Fibroblast of lung (primary cell): ENCODE data around the gene INPPL1. TPM values are rescaled to one million over a fixed set of nuclear protein-coding genes. Genes with fewer than 3 reads are reported as not detected.
A peak's percentile ranks its signal among the peaks of the same experiment; 100 is the strongest.

Source experiments
- DNase-seq, 2 donors: peaks; one replicate each; pipeline versions ENCODE4 v3.0.0 to v3.0.0-alpha.2; 2010; ENCODE audit warnings: low read depth in 2 of 2
- H2AFZ ChIP-seq: 2 replicates; pipeline ENCODE4 v1.5.1; 2012; ENCODE audit warnings: low read length, control low read depth, inconsistent platforms
- H3K27ac ChIP-seq: 2 replicates; pipeline ENCODE4 v1.5.1; 2011; ENCODE audit warnings: low read length, control low read depth; ENCODE audit not compliant: insufficient read depth
- H3K27me3 ChIP-seq: 2 replicates; pipeline ENCODE4 v1.5.1; 2011; ENCODE audit warnings: mild to moderate bottlenecking, low read length; ENCODE audit not compliant: control insufficient read depth, insufficient read depth
- H3K36me3 ChIP-seq: 2 replicates; pipeline ENCODE4 v1.5.1; 2011; ENCODE audit warnings: low read length; ENCODE audit not compliant: control insufficient read depth, insufficient read depth
- H3K4me1 ChIP-seq: 2 replicates; pipeline ENCODE4 v1.5.1; 2011; ENCODE audit warnings: low read length; ENCODE audit not compliant: control insufficient read depth, insufficient read depth; ENCODE audit errors: extremely low read depth
- H3K4me2 ChIP-seq: 2 replicates; pipeline ENCODE4 v1.5.1; 2011; ENCODE audit warnings: low read length, control low read depth; ENCODE audit not compliant: insufficient read depth; ENCODE audit errors: extremely low read depth
- H3K4me3 ChIP-seq, 4 experiments: fragments of 200-600 bp in 1 of 4; sonication (generic) in 1 of 4; replicated peaks in 1 of 4; 2 replicates each; pipeline ENCODE4 v1.5.1; 2011 to 2016; ENCODE audit warnings: low read length in 4 of 4, low read depth in 3 of 4, mild to moderate bottlenecking in 3 of 4, control low read depth in 2 of 4, inconsistent platforms in 1 of 4, mixed read lengths in 1 of 4; ENCODE audit not compliant: insufficient read depth in 1 of 4; ENCODE audit errors: control extremely low read depth in 1 of 4
- H3K79me2 ChIP-seq: 2 replicates; pipeline ENCODE4 v1.5.1; 2012; ENCODE audit warnings: mild to moderate bottlenecking, low read length, inconsistent platforms; ENCODE audit not compliant: control insufficient read depth, insufficient read depth
- H3K9ac ChIP-seq: 2 replicates; pipeline ENCODE4 v1.5.1; 2011; ENCODE audit warnings: mild to moderate bottlenecking, low read length, control low read depth; ENCODE audit not compliant: insufficient read depth
- H3K9me3 ChIP-seq: 2 replicates; pipeline ENCODE4 v1.5.1; 2012; ENCODE audit warnings: low read depth, low read length; ENCODE audit not compliant: control insufficient read depth, insufficient read depth
- H4K20me1 ChIP-seq: 2 replicates; pipeline ENCODE4 v1.5.1; 2011; ENCODE audit warnings: low read length; ENCODE audit not compliant: control insufficient read depth, insufficient read depth; ENCODE audit errors: extremely low read depth
- CTCF ChIP-seq, 2 donors: IDR thresholded peaks in 1 of 2; conservative IDR thresholded peaks in 1 of 2; 1 replicate in 1 of 2; 2 replicates in 1 of 2; pipeline ENCODE4 v1.5.1; 2011 to 2012; ENCODE audit warnings: low read length in 2 of 2, control low read depth in 1 of 2, inconsistent platforms in 1 of 2, low read depth in 1 of 2, mild to moderate bottlenecking in 1 of 2
- EZH2 ChIP-seq: IDR thresholded peaks from 2 replicates; pipeline ENCODE4 v1.5.1; 2012; ENCODE audit warnings: low read length, control low read depth, mild to moderate bottlenecking; ENCODE audit errors: missing control alignments
- polyA plus RNA-seq, 2 donors: library from polyadenylated mRNA; depleted of rRNA in 1 of 2; stranded (reverse) in 1 of 2; unstranded in 1 of 2; fragments of >200 nt; gene quantifications; 2 replicates each; pipeline ENCODE4 v1.2.1, GENCODE V29; 2011 to 2012; ENCODE audit warnings: missing spikeins in 1 of 2
- total RNA-seq: library from RNA; depleted of rRNA; stranded (reverse); fragments of >200 nt; gene quantifications from 2 replicates; pipeline ENCODE4 v1.2.1, GENCODE V29; 2014

Gene INPPL1
- total and polyA plus RNA-seq, 2 donors (not counting 1 experiment from before 2014, with no cell fraction given): 60.3 to 102 TPM

- Histone ChIP-seq H3K36me3 (peaks cover 12% of the 10 kb centered on the region), H3K4me1 (peaks cover 3% of the 10 kb centered on the region), H3K4me2 (no peak overlapping the region), H4K20me1 (peaks cover 2% of the 10 kb centered on the region), H2AFZ (no peak overlapping the region), H3K9ac (no peak overlapping the region), H3K4me3 (no peak overlapping the region), H3K9me3 (no peaks in the 10 kb centered on the region), H3K27ac (no peak overlapping the region), H3K79me2 (no peaks in the 10 kb centered on the region), H3K27me3 (peaks cover 45% of the 10 kb centered on the region)
- TF ChIP-seq EZH2 (peak; percentile 3), CTCF (conservative IDR thresholded peaks at IDR 0.05 in 1 of 2, IDR thresholded peaks at IDR 0.05 in 1 of 2; ENCODE audit: low read depth in 1 of 2, low read length in 2 of 2) (no peak)
- no peak for DNase-seq
Observed at GRCh38 chr11:72241291-72241781, 16.8 kb downstream of the INPPL1 start.

GRCh38 chr11:72242141-72242540, 17.6 kb downstream of the INPPL1 start:
- H2AFZ ChIP-seq: no peak overlapping the region
- TF ChIP-seq CTCF (conservative IDR thresholded peaks at IDR 0.05 in 1 of 2, IDR thresholded peaks at IDR 0.05 in 1 of 2; ENCODE audit: low read depth in 1 of 2, low read length in 2 of 2) (no peak), EZH2 (no peak)
- peaks cover 53% of the 10 kb centered on the region for H3K27me3 ChIP-seq

DNA sequence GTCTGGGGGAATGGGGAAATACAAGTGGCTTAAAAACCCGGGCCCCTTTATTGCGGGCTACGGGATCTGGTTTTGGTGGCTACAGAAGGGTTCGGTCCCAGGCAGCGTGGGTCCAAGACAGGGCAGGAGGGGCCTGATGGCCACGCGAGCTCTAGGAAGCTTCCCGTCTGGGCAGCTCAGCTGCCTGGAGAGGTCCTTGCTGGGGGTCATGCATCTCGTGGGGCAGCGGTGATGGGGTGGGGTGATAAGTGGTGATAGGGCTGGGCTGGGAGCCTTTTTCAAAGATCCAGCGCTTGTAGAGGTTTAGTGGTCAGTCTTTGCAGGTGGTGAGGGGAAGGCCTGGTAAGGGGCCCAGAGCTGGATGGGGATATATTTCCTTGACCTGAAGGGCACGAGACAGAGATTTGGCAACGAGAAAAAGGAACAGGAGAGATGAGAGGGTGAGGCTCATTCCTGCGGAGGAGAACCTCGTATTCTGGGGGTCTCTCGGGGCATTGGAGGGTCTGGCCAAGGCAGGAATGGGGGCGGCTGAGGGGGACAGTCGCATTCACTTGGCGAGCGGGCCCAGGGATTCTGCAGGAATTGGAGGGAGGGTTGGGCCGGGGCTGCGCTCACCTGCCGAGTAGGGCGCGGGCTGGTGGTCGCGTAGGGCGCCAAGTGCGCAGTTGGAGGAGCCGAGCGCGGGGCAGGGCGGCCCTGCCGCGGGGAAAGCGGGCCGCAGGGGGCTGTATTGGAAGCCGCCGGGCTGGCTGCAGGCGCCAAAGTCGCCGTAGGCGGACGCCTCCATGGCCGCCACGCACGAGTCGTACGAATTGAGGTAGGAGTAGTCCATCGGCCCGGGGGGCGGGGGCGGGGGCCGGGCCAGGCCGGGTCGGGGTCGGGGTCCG, 18.8 kb downstream of the INPPL1 start:
- H4K20me1 ChIP-seq: no peaks in the 10 kb centered on the region
- H3K27ac ChIP-seq: no peak overlapping the region
- no peaks in the 10 kb centered on the region for H3K79me2 ChIP-seq
- H3K9ac ChIP-seq: no peak overlapping the region
- H3K4me3 ChIP-seq: no peak overlapping the region
- H3K4me2 ChIP-seq: no peak overlapping the region
- peaks cover 63% of the 10 kb centered on the region for H3K27me3 ChIP-seq
- no peak overlapping the region for H2AFZ ChIP-seq
- H3K36me3 ChIP-seq: peaks cover under 1% of the 10 kb centered on the region
- TF ChIP-seq EZH2: peak; percentile 60
- TF ChIP-seq CTCF (conservative IDR thresholded peaks at IDR 0.05 in 1 of 2, IDR thresholded peaks at IDR 0.05 in 1 of 2; ENCODE audit: low read depth in 1 of 2, low read length in 2 of 2): no peak
- H3K9me3 ChIP-seq: no peaks in the 10 kb centered on the region
- peaks cover 3% of the 10 kb centered on the region for H3K4me1 ChIP-seq
- DNase-seq: no peak

More at GRCh38 chr11:72242141-72242540, 17.6 kb downstream of the INPPL1 start:
- no peak overlapping the region for H3K27ac ChIP-seq
- H3K4me3 ChIP-seq: no peak overlapping the region
- no peaks in the 10 kb centered on the region for H3K9me3 ChIP-seq
- H3K36me3 ChIP-seq: peaks cover 11% of the 10 kb centered on the region
- H3K4me2 ChIP-seq: no peak overlapping the region
- H4K20me1 ChIP-seq: peaks cover 2% of the 10 kb centered on the region
- no peak overlapping the region for H3K9ac ChIP-seq
- H3K4me1 ChIP-seq: peaks cover 3% of the 10 kb centered on the region
- DNase-seq: no peak
- H3K79me2 ChIP-seq: no peaks in the 10 kb centered on the region
